Suppressor macrophage treated with lipopolysaccharide for 1 hour (primary cell): ENCODE results near the gene IGIP.
"Not testable (repeated sequence)": the region's sequence is repeated elsewhere in the genome, so short reads cannot be mapped to it uniquely, and the experiment has no call there.

ENCODE experiments used
- DNase-seq, 3 donors: peaks; one replicate each; pipeline ENCODE4 v3.0.0-alpha.2; 2020 to 2022

IGIP gene

DNA sequence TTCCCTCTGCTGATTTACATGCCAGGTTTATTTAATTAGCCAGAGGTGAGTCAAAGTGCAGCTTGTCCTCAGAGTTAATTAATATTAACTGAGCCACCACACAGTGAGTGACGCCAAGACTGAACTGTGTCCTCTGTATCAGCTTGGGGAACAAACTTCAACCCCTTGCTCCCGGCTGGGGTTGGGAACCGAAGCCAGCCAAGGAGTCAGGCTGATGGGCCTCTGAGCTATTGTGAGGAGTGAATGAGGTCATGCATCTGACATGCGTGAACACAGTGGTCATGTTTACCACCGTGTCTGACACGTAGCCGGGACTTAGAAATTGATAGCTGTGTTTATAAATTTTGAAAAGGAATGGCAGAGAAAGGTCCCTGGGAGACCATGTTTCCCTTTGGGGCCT, 17.1 kb downstream of the IGIP start:
- no peak for DNase-seq

- DNase-seq: no peak
These were observed 18.0 kb downstream of the IGIP start for GRCh38 chr5:140143521-140144258.

GRCh38 chr5:140145256-140145655, 19.5 kb downstream of the IGIP start:
- DNase-seq: no peak

DNA sequence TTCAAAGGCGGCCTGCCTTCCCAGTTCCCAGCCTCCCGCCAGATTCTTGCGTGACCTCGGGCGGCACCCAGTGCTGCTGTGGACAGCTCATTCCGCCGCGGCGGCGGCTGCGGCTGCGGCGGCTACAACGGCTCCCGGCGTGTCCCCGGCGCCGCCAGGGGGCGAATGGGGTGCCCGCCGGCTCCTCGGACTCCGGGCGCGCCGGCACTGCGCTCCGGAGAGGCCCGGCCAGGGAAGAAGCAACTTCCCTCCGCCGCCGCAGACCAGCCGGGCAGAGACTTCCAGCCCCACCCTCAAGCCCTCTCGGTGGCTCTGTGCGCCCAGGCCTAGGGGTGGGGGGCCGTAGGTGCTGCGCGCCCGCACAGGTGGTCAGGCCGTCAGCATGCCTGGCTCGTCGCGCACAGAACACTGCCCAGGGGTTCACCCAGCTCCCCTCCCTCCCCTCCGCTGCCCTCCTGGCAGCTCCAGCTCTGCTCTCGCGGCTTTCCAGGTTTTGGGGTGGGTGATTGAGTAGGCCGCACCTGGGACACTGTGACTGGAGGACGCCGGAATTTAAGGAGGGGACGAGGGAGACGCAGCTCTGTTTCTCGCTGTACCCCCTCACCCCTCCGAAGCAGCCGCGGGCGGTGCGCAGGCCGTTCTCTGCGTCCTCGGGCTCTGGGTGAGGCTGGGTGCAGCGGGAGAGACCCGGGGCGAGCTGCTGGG, 20.2 kb downstream of the IGIP start:
- peak; percentile 84 to 96 (median 91) for DNase-seq

- DNase-seq: no peak
These were observed 20.7 kb downstream of the IGIP start for GRCh38 chr5:140146523-140146842.

DNA sequence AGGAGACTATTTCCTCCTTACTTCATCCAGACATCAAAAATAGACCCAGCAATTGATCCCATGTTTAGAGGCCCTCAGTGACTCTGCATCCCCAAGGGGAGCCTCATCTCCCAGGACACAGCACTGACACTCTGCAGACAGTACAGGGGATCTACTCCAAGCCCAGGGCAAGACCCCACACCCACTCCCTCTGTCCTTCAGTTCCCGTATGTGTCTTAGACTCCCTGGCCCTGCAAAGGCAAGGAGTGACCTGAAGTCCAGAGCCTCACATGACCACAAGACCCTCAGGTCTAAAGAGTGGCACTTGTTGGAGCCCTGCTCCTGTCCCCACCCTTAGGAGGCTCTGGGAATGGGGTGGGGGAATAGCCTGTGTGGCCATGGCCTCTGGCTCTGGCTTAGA, 21.7 kb downstream of the IGIP start:
- no peak for DNase-seq

DNA sequence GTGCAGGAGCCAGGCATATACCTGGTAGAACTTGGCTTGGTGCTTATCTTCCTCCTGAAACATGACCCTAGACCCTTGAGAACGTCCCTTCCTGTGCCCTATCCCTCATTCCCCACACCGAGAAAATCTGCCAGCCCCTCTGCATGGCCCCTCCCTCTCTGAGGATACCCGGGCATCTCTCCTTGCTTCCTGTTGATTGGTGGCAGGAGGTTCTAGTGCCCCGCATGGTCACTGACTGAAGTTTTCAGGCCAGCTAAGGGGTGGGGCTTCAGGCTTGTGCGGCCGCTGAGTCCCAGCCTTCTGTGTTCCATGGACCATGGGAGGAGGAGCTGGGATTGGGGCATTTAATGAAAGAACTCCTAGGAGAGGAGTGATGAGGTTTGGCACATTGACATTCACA, 22.8 kb downstream of the IGIP start:
- DNase-seq: no peak

DNA sequence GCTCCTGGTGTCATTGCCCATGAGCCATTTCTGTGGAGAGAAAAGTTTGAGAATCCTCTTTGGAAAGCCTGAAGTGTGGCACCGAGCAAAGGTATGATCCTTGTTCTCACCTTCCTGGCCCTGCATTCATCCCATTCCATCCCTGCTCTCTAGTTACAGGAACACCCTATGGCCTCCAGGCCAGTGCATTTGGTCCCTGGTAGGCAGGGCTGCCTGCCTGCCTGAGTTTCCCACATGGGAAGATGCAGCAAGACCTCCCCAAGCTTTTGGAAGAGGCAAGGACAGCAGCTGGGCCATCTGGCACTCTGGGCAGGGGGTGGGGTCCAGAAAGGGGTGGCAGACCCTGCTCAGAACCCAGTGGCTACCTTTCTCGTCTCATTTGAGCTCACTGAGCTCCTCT, 24.5 kb downstream of the IGIP start:
- DNase-seq: no peak

DNA sequence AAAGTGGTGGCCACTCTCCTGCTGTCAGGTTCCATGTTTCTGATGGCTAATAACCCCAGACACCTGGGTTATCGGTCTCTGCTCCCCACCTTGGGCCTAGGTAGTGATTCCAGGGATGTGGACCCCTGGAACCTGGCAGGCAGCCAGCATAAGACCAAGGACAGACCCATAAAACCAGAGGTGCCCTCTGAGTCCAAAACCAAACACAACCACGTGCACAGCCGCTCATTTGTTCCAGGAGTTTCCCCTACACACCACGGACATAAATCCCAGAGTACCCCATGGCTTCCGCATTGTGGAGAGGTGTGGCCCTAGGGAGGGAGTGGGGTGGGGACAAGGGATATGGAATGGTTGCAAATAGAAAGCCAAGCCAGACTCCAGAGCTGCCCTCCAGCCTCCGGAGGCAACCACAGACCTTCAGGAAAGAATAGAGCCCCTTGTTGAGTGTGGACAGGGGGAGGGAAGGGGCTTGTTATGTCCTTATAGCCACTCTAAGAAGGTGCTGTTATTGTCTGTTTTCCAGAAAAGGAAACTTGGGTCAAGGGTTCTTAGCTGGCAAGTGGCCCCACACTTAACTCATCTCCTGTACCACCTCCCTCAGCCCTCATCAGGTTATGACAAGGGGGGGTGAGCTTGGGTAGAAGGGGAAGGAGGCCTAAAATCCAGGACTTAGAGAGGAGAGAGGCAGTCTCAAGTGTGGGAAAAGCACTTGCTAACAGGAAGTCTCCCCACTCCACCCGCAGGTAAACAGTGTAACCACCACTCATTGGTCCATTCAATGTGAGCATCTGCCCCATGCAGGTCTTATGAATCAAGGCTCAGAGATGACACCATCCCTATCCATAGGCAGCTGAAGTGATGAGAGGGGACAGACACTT, 25.6 kb downstream of the IGIP start:
- DNase-seq: no peak

- no peak for DNase-seq
These were observed 26.6 kb downstream of the IGIP start for GRCh38 chr5:140152022-140152999.

GRCh38 chr5:140153255-140153654, 27.5 kb downstream of the IGIP start:
- peak in 1 of 3 donors; percentile 15 for DNase-seq

DNA sequence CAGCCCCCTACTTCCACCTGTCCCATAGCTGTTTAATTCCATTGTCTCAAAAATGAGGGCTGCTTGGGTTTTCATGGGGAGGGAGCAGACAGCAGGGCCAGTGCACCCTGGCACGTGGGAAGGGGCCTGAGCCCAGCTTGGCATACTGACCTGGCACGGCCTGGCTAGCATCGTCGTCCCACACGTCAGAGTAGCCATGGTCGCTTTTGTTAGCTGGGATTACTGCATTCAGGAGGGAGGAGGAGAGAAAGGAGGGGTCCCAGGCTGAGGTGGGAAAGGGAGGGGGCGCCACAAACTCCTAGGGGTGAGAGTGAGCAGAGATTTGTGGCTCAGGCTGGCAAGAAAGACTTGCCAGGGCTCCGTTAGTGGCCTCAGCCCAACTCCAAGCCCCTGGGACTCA, 28.2 kb downstream of the IGIP start:
- DNase-seq: no peak

GRCh38 chr5:140154710-140155381, 29.1 kb downstream of the IGIP start:
- not testable (repeated sequence) for DNase-seq

DNA sequence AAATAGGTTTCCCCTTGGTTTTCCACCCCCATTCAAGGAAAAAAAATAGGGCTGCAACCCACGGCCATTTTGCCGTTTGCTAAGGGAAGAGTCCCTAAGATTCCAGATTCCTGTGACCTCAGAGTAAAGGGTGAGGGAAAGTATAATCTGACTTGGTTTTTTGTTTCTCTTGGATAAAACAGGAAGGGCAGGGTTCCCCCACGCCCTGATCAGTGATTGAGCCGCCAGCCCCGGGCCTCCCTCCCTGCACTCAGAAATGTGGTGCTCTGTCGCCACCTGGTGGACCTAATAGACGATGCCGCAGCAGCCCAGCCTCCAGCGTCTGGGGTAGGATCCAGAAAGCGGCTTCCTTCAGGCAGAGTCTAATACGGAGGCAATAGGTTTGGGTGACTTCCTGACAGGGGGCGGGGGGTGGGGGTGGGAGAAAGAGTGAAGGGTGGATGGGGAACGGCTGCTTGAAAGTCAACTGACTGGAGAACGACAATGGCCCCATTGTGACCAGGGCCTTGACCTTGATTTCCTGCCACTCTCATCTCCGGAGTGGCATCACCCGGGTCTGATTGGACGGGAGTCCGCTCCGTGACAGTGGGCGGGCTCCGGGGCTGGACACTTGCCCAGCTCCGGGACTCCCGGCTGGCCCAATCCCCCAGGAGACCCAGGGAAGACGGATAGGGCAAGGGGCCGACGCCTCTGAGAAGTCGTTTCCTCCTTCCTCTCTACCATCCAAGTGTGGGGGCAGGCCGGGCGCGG, 31.5 kb downstream of the IGIP start:
- DNase-seq: peak; percentile 91 to 95 (median 94)

DNA sequence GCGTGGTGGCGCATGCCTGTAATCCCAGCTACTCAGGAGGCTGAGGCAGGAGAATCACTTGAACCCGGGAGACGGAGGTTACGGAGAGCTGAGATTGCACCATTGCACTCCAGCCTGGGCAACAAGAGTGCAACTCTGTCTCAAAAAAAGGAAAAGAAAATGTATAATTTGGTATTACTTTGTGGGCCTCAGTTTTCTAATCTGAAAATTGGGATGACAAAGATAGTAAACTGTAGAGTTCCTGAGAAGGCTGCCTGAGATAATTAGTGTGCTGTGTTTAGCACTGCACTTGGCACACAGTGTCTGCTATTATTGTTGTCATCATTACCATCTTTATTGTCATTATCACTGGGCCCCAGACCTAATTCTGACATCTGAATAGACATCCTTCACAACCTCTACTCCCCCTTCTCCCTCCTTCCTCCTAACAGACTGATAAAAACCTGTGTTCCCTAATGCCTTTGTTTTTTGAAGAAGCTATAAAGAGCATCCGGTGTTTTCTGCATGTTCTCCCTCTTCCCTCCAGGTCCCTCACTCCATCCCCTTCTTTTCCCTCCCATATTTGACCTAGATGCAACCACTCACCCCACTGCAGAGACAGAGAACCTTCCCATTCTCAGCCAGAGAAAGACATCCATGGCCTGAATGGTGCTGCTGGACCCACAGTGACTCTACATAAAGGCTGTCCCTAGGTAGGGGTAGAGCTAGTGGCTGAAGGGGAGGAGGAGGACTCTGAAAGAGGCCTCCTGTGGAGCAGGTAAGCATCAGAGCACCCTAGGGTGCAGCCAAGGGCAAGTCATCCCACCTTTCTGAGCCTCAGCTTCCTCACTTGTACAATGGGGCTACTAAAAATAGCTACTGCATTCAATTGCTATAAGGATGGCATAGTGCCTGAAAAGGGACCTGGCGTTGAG, 33.5 kb downstream of the IGIP start:
- no peak for DNase-seq

DNA sequence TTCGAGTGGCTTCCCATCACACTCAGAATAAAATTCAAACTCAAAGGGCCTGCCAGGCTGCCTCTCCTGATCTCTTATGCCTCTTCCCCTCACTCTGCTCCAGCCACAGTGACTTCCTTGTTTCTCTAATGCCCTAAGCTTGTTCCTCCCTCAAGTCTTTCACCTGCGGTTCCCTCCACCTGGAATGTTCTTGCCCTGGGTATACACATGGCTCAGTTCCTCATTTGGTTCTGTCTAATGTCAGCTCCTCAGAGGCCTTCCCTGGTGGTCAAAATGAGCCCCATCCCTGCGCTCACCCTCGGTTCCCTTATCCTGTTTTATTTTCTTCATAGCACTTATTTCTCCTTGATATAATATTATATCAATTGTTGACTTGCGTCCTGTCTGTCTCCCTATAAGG, 36.5 kb downstream of the IGIP start:
- no peak for DNase-seq

DNA sequence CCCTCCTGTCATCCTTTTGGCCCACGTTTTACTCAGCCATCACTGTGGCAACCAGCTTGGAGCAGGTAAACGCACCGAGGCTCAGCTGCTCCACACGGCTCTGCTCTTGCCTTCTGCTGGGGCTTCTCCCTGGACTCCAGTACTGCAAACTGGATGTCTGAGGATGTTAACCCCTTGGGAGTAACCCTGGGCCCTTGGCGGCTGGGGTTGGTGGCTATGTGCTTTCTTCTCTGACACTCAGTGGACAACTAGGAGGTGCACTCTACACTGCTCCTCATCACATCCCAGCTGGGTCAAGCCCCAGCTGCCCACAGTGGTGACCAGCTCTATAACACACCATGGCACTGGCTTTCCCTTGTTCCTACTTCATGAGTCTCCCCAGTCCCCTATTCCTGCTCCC, 37.0 kb downstream of the IGIP start:
- DNase-seq: no peak

- no peak for DNase-seq
These were observed 39.6 kb downstream of the IGIP start for GRCh38 chr5:140165101-140165922.

- DNase-seq: no peak
These were observed 40.2 kb downstream of the IGIP start for GRCh38 chr5:140165923-140166270.
